Muscle layer of duodenum (tissue), 2 donors: ENCODE results near the gene LRRC8E.

Experiments used
- H3K27ac ChIP-seq: one replicate; pipeline ENCODE4 v1.7.0; 2013; ENCODE audit warnings: mild to moderate bottlenecking, low read length
- H3K27me3 ChIP-seq: one replicate; pipeline ENCODE4 v1.7.0; 2013; ENCODE audit warnings: low read depth, mild to moderate bottlenecking, control low read depth, low read length
- H3K36me3 ChIP-seq, 2 donors: one replicate each; pipeline ENCODE4 v1.7.0; 2013; ENCODE audit warnings: low read length in 2 of 2, control low read depth in 1 of 2, mild to moderate bottlenecking in 1 of 2; ENCODE audit not compliant: insufficient read depth in 2 of 2, control insufficient read depth in 1 of 2
- H3K4me1 ChIP-seq, 2 donors: one replicate each; pipeline ENCODE4 v1.7.0; 2013; ENCODE audit warnings: low read length in 2 of 2, mild to moderate bottlenecking in 2 of 2, control low read depth in 1 of 2, moderate library complexity in 1 of 2; ENCODE audit not compliant: insufficient read depth in 2 of 2, control insufficient read depth in 1 of 2
- H3K4me3 ChIP-seq, 2 donors: one replicate each; pipeline ENCODE4 v1.7.0; 2013; ENCODE audit warnings: low read length in 2 of 2, low read depth in 1 of 2, mild to moderate bottlenecking in 1 of 2
- H3K9me3 ChIP-seq, 2 donors: one replicate each; pipeline ENCODE4 v1.7.0; 2013; ENCODE audit warnings: low read length in 2 of 2, control low read depth in 1 of 2, mild to moderate bottlenecking in 1 of 2; ENCODE audit not compliant: control insufficient read depth in 1 of 2
- donor health status: healthy.

The LRRC8E gene

DNA sequence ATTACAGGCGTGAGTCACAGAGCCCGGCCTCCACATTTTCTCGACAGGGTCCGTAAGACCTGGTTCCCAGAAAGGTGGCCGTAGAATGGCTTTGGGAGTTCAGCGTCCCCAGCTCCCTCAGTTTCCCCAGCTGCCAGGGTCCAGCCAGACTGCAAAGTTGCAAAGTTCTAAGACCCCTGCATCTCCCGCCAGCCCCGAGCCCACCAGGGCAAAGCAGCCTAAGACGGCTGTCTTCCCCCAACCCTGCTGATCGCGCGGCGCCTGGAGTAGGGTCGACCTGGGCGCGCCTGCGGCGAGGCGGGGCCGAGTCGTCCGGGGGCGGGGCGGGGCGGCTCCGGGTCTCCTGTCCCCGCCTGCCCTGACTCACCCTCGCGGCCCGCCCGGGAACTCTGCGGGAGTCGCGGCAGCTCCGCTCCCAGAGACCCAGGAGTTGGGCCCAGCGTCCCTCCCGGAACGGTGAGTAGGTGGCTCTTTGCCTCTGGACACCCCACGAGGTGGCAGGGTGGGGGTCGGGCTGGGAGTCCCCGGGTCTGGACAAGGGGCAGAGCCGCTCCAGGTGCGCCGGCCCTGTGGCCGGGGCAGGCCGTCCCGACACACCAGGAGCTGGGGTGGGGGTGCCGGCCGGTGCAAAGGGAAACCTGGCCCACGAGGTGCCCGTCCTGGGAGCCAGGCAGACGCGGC is at the start of gene LRRC8E:
Gene LRRC8E, plus strand, starts transcription at position 366 of the 681 bp plus-strand sequence. CDS start 7,094 bp downstream, outside the sequence.
- no peak within 1 kb of the TSS for H3K27ac ChIP-seq
- peaks cover 0 to 8% of the 10 kb centered on the region in 2 donors for H3K4me1 ChIP-seq
- peak within 1 kb of the TSS; percentile 8 to 21 for H3K4me3 ChIP-seq
- H3K9me3 ChIP-seq: no peaks in the 10 kb centered on the region
- H3K27me3 ChIP-seq: peaks cover 3% of the 10 kb centered on the region
- no peaks in the 10 kb centered on the region for H3K36me3 ChIP-seq

DNA sequence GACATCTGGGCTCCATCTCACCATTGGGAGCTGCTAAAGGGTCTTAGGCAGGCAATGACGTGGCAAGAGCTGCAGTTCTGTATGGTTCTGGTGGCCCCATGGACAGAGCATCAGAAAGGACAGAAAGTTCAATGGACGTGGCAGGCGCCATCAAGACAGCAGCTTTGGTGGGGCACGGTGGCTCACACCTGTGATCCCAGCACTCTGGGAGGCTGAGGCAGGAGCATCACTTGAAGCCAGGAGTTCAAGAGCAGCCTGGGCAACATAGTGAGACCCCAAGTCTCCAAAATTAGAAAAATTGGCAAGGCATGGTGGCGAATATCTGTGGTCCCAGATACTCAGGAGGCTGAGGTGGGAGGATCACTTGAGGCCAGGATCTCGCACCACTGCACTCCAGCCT is 48.8 kb upstream of the LRRC8E start:
- Histone ChIP-seq H3K36me3 (no peaks in the 10 kb centered on the region), H3K27ac (no peak overlapping the region), H3K27me3 (no peaks in the 10 kb centered on the region), H3K4me3 (no peak overlapping the region), H3K4me1 (no peaks in the 10 kb centered on the region), H3K9me3 (no peaks in the 10 kb centered on the region)

- Histone ChIP-seq H3K27me3 (no peaks in the 10 kb centered on the region), H3K4me1 (no peaks in the 10 kb centered on the region), H3K36me3 (no peaks in the 10 kb centered on the region), H3K4me3 (no peak overlapping the region), H3K9me3 (no peaks in the 10 kb centered on the region), H3K27ac (no peak overlapping the region)
Measured at GRCh38 chr19:7840629-7841028, 47.7 kb upstream of the LRRC8E start.

- Histone ChIP-seq H3K27me3 (no peaks in the 10 kb centered on the region), H3K9me3 (no peaks in the 10 kb centered on the region), H3K4me3 (no peak overlapping the region), H3K4me1 (no peaks in the 10 kb centered on the region), H3K36me3 (no peaks in the 10 kb centered on the region), H3K27ac (no peak overlapping the region)
Measured at GRCh38 chr19:7841751-7842660, 46.3 kb upstream of the LRRC8E start.

DNA sequence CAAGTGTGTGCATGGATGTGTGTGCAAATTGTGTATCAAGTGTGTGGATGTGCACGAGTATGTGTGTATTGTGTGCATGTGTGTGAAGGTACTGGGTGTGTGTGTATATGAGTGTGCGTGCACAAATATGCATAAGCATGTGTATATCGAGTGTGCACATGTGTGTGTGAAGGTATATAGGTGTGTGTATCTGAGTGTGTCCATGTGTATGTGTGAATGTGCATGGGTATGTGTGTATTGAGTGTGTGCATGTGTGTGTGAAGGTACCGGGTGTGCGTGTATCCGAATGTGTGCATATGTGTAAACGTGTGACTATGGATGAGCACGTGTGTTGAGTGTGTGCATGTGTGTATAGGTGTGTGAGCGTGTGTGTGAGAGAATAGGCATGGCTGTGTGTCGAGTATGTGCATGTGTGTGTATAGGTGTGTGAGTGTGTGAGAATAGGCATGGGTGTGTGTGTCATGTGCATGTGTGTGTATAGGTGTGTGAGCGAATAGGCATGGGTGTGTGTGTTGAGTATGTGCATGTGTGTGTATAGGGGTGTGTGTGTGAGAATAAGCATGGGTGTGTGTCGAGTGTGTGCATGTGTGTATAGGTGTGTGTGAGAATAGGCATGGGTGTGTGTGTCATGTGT is 45.5 kb upstream of the LRRC8E start:
- H3K4me1 ChIP-seq: no peaks in the 10 kb centered on the region
- no peaks in the 10 kb centered on the region for H3K36me3 ChIP-seq
- no peaks in the 10 kb centered on the region for H3K9me3 ChIP-seq
- no peaks in the 10 kb centered on the region for H3K27me3 ChIP-seq
- H3K27ac ChIP-seq: no peak overlapping the region
- no peak overlapping the region for H3K4me3 ChIP-seq

GRCh38 chr19:7843521-7843920 is 44.8 kb upstream of the LRRC8E start:
- Histone ChIP-seq H3K9me3 (no peaks in the 10 kb centered on the region), H3K36me3 (no peaks in the 10 kb centered on the region), H3K4me3 (no peak overlapping the region), H3K4me1 (no peaks in the 10 kb centered on the region), H3K27ac (no peak overlapping the region), H3K27me3 (no peaks in the 10 kb centered on the region)

DNA sequence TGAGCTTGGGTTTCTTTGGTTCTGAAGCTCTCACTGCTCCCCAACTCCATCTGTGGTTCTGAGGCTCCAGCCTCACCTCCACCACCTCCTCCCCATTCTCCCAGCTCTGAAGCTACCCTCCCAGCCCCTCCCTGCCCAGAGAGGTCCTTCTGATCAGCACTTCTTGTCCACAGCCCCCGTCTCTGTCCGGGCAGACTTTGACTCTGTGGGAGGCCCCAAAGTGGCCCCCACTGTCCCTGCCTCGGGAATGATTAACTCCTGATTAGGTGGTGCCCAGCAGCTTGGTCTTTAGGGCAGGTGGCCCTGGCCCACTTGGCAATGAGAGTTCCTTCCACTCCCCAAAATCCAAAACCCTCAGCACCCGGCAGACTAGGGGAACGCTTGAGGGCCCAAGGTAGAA is 43.9 kb upstream of the LRRC8E start:
- H3K9me3 ChIP-seq: no peaks in the 10 kb centered on the region
- no peak overlapping the region for H3K4me3 ChIP-seq
- H3K27ac ChIP-seq: no peak overlapping the region
- H3K4me1 ChIP-seq: no peaks in the 10 kb centered on the region
- no peaks in the 10 kb centered on the region for H3K27me3 ChIP-seq
- peaks cover 0 to 6% of the 10 kb centered on the region in 2 donors for H3K36me3 ChIP-seq

GRCh38 chr19:7844951-7845350 is 43.4 kb upstream of the LRRC8E start:
- Histone ChIP-seq H3K27ac (no peak overlapping the region), H3K4me1 (peaks cover 0 to 2% of the 10 kb centered on the region in 2 donors), H3K4me3 (no peak overlapping the region), H3K36me3 (peaks cover 0 to 8% of the 10 kb centered on the region in 2 donors), H3K9me3 (no peaks in the 10 kb centered on the region), H3K27me3 (no peaks in the 10 kb centered on the region)

DNA sequence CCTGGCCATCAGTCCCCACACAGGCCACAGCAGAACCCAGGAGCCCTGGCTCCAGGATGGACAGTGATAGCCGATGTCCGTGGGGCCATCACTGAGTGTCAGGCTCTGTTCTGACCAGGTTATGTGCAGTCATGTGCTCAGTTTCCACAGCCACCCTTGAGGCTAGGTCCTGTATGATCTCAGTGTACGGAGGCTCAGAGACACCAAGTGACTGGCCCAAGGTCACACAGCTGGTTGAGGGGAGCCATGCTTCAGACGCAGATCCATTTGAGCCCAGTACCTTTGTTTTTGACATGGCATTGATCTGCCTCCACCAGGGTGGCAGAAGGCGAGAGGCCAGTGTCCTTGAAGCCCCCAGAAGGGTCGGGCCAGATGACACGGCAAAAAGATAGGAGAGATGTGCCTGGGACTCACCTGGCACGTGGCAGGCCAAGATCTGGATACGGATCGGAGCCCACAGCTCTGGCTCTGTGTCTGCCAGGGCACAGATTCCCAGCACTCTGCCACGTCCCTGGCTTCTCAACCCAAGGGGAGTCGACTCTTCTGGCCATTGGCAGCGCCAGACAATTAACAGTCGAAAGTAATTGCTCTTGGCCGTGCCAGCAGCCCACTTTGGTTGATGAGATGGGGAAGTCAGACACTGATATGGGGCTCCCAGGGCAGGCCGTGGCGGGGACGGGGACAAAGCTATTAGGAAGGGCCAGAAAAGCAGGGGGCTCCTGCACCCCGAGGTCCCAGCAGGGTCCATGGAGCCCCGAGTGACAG is 42.7 kb upstream of the LRRC8E start:
- Histone ChIP-seq H3K4me3 (no peak overlapping the region), H3K36me3 (peaks cover 0 to 8% of the 10 kb centered on the region in 2 donors), H3K9me3 (no peaks in the 10 kb centered on the region), H3K27ac (no peak overlapping the region), H3K4me1 (peaks cover 0 to 3% of the 10 kb centered on the region in 2 donors), H3K27me3 (no peaks in the 10 kb centered on the region)

- Histone ChIP-seq H3K36me3 (peaks cover 0 to 8% of the 10 kb centered on the region in 2 donors), H3K9me3 (no peaks in the 10 kb centered on the region), H3K27ac (no peak overlapping the region), H3K4me3 (no peak overlapping the region), H3K4me1 (peaks cover 0 to 3% of the 10 kb centered on the region in 2 donors), H3K27me3 (no peaks in the 10 kb centered on the region)
Measured at GRCh38 chr19:7846155-7846646, 42.1 kb upstream of the LRRC8E start.
